Activated T-helper 1 cell treated with anti-CD3 and anti-CD28 coated beads, Interleukin-12 subunit alpha, Interleukin-12 subunit beta, Interleukin-2, Interleukin-4 antibody, amounts not matched to agents 30 ng/mL and 10 ng/mL and 1 ng/mL, durations not matched to agents 14 hours and 24 hours and 36 hours (primary cell): ENCODE measurements around the gene APBB2. TPM values are rescaled to one million over a fixed set of nuclear protein-coding genes. Genes with fewer than 3 reads are reported as not detected.

Source experiments
- DNase-seq: peaks from one replicate; pipeline ENCODE4 v3.0.0; 2021; ENCODE audit warnings: low spot score
- H3K27ac Mint-ChIP-seq: one replicate; pipeline ENCODE4 v1.8.0; 2021; ENCODE audit warnings: mild to moderate bottlenecking, mixed read lengths
- H3K27me3 Mint-ChIP-seq: one replicate; pipeline ENCODE4 v1.8.0; 2022; ENCODE audit warnings: mild to moderate bottlenecking, moderate library complexity, mixed read lengths; ENCODE audit not compliant: insufficient read depth
- H3K36me3 Mint-ChIP-seq: one replicate; pipeline ENCODE4 v1.8.0; 2021; ENCODE audit warnings: low read depth, mixed read lengths
- H3K4me1 Mint-ChIP-seq: one replicate; pipeline ENCODE4 v1.8.0; 2021; ENCODE audit warnings: low read depth, mixed read lengths
- H3K4me3 Mint-ChIP-seq: one replicate; pipeline ENCODE4 v1.8.0; 2021; ENCODE audit warnings: mild to moderate bottlenecking, moderate library complexity, mixed read lengths
- H3K9me3 Mint-ChIP-seq: one replicate; pipeline ENCODE4 v1.8.0; 2021; ENCODE audit warnings: mixed read lengths
- intact Hi-C: fragments of 100-400 bp; cut with micrococcal nuclease; formaldehyde crosslinking; loops from one replicate; pipeline ENCODE4 v1.15.1; 2024
- total RNA-seq: library from RNA; stranded (reverse); gene quantifications from 2 replicates; pipeline ENCODE4 v1.2.3, GENCODE V29; 2022

APBB2 gene
- total RNA-seq, 1 donor from 2014 or later = 11.0 TPM

DNA sequence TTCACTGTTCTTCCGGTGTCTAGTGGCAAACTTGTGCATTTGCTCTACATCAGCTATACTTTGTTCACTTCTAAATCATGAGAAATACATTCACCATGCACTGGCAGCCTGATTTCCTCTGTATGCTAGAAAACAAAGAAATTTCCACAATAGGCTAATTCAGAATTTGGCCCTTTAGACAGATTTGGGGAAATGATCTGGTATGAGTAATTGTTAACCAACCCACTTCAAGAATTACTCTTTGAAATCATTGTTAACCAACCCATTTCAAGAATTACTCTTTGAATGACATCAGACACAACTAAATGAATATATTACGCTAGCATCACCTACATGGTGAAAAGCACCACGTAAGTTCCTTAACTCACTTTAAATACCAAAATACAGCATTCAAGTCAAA is 14.6 kb downstream of the APBB2 start:
- intact Hi-C loops = no loop called here
- Mint-ChIP-seq H3K36me3 (no peaks in the 10 kb centered on the region), H3K4me1 (no peaks in the 10 kb centered on the region), H3K27me3 (peaks cover 2% of the 10 kb centered on the region), H3K9me3 (no peaks in the 10 kb centered on the region), H3K4me3 (no peak overlapping the region), H3K27ac (no peak overlapping the region)
- no peak for DNase-seq

- H3K4me3 Mint-ChIP-seq = no peak overlapping the region
- DNase-seq = no peak
- intact Hi-C loops = no loop called here
- no peaks in the 10 kb centered on the region for H3K4me1 Mint-ChIP-seq
- no peaks in the 10 kb centered on the region for H3K9me3 Mint-ChIP-seq
- no peaks in the 10 kb centered on the region for H3K36me3 Mint-ChIP-seq
- no peak overlapping the region for H3K27ac Mint-ChIP-seq
- peaks cover 2% of the 10 kb centered on the region for H3K27me3 Mint-ChIP-seq
These were observed 16.3 kb downstream of the APBB2 start for GRCh38 chr4:41197996-41198395.

GRCh38 chr4:41197495-41197894 is 16.8 kb downstream of the APBB2 start:
- no peak for DNase-seq
- Mint-ChIP-seq H3K27me3 (peaks cover 2% of the 10 kb centered on the region), H3K9me3 (no peaks in the 10 kb centered on the region), H3K4me3 (no peak overlapping the region), H3K27ac (no peak overlapping the region), H3K4me1 (no peaks in the 10 kb centered on the region), H3K36me3 (no peaks in the 10 kb centered on the region)
- intact Hi-C loops = no loop called here

- intact Hi-C loops = no loop called here
- DNase-seq = no peak
- H3K9me3 Mint-ChIP-seq = no peaks in the 10 kb centered on the region
- H3K27me3 Mint-ChIP-seq = peaks cover 2% of the 10 kb centered on the region
- H3K4me1 Mint-ChIP-seq = no peaks in the 10 kb centered on the region
- H3K4me3 Mint-ChIP-seq = no peak overlapping the region
- no peak overlapping the region for H3K27ac Mint-ChIP-seq
- no peaks in the 10 kb centered on the region for H3K36me3 Mint-ChIP-seq
These were observed 17.6 kb downstream of the APBB2 start for GRCh38 chr4:41196633-41197332.

DNA sequence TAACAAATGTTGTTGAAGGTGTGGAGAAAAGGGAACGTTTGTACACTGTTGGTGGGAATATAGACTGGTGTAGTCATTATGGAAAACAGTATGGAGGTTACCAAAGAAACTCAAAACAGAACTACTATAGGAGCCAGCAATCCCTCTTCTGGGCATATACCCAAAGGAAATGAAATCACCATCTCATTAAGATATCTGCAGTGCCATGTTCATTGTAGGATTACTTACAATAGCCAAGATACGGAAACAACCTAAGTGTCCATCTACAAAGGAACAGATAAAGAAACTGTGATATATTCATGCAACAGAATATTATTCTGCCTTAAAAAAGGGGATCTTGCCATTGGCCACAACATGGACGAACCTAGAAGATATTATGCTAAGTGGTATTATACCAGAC is 22.2 kb downstream of the APBB2 start:
- H3K9me3 Mint-ChIP-seq = no peaks in the 10 kb centered on the region
- no peaks in the 10 kb centered on the region for H3K4me1 Mint-ChIP-seq
- no peak overlapping the region for H3K4me3 Mint-ChIP-seq
- no peak overlapping the region for H3K27ac Mint-ChIP-seq
- peaks cover 2% of the 10 kb centered on the region for H3K27me3 Mint-ChIP-seq
- no peak for DNase-seq
- intact Hi-C loops = no loop called here
- H3K36me3 Mint-ChIP-seq = no peaks in the 10 kb centered on the region

DNA sequence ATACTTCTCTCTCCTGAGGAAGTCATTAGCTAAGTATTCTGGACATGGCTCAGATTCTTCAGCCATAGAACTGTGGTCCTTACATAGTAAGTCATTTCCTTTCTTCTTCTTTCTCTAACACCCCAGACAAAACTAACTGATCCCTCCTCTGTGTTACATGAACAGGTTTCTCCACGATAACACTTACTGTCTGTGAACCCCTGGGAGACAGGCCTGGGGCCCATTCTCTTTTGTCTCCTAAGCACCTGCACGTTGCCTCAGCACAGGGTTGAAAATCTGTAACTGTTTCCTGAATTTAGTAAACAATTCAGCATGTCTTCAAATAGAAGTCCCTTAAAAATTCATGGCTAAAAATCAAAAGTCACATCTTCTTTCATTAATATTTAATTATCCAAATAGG is 24.7 kb downstream of the APBB2 start:
- Mint-ChIP-seq H3K27ac (no peak overlapping the region), H3K36me3 (no peaks in the 10 kb centered on the region), H3K27me3 (no peaks in the 10 kb centered on the region), H3K4me3 (no peak overlapping the region), H3K4me1 (no peaks in the 10 kb centered on the region), H3K9me3 (no peaks in the 10 kb centered on the region)
- intact Hi-C loops = no loop called here
- DNase-seq = no peak

- no peak for DNase-seq
- H3K27me3 Mint-ChIP-seq = no peaks in the 10 kb centered on the region
- H3K27ac Mint-ChIP-seq = no peak overlapping the region
- no peaks in the 10 kb centered on the region for H3K4me1 Mint-ChIP-seq
- intact Hi-C loops = no loop called here
- no peaks in the 10 kb centered on the region for H3K9me3 Mint-ChIP-seq
- no peak overlapping the region for H3K4me3 Mint-ChIP-seq
- no peaks in the 10 kb centered on the region for H3K36me3 Mint-ChIP-seq
These were observed 25.3 kb downstream of the APBB2 start for GRCh38 chr4:41189076-41189475.

DNA sequence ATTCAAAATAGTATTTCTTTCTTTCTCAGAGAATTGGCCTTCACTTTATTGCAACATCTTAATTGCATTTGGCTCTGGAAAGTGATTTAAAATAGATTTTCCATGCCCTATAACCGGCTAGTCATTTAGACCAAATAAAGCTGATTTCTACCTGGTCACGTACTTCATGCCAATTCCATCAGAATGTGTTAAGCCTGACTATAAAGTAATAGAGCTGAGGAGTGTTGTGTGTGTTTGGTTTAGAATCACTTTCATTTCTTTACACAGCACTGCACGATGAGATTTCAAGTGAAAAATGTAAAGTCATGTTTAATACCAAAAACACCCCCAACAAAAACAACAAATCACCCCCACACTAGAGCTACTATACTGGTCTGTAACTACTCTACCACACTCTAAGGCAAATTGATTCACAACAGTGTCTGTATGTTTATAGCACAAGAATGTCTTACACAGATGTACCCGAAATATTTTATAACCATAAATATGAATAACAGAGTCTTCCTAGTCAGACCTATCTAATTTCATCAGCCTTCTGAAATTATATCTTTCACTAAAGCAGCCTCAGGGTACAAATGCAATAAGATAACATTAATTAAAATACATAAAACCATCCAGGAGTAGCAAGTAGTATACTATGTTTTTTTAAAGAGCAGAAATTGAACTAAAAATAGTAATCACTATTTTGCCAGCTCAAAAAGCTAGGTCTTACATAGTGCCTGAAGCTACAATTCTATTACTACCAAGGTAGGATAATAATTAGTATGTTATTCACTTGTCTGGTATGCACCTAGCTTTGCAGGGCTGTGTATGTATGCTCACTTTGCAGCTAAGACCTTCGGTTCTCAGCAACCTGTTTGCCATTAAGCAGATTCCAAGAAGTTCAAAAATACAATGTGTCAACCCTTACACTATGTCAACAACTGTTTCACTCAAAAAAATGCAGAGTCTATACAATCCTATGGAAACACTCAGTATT is 28.4 kb downstream of the APBB2 start:
- Mint-ChIP-seq H3K36me3 (no peaks in the 10 kb centered on the region), H3K4me3 (no peak overlapping the region), H3K9me3 (no peaks in the 10 kb centered on the region), H3K27me3 (no peaks in the 10 kb centered on the region), H3K4me1 (no peaks in the 10 kb centered on the region), H3K27ac (no peak overlapping the region)
- DNase-seq = no peak
- intact Hi-C loops = no loop called here

GRCh38 chr4:41184009-41184408 is 30.3 kb downstream of the APBB2 start:
- Mint-ChIP-seq H3K27ac (no peak overlapping the region), H3K4me1 (no peaks in the 10 kb centered on the region), H3K4me3 (no peak overlapping the region), H3K9me3 (no peaks in the 10 kb centered on the region), H3K27me3 (no peaks in the 10 kb centered on the region), H3K36me3 (no peaks in the 10 kb centered on the region)
- intact Hi-C loops = no loop called here
- no peak for DNase-seq

- no peak overlapping the region for H3K27ac Mint-ChIP-seq
- no peak overlapping the region for H3K4me3 Mint-ChIP-seq
- no peaks in the 10 kb centered on the region for H3K36me3 Mint-ChIP-seq
- H3K9me3 Mint-ChIP-seq = no peaks in the 10 kb centered on the region
- no peaks in the 10 kb centered on the region for H3K4me1 Mint-ChIP-seq
- intact Hi-C loops = no loop called here
- DNase-seq = no peak
- H3K27me3 Mint-ChIP-seq = no peaks in the 10 kb centered on the region
These were observed 31.3 kb downstream of the APBB2 start for GRCh38 chr4:41183021-41183553.

- no peaks in the 10 kb centered on the region for H3K4me1 Mint-ChIP-seq
- no peaks in the 10 kb centered on the region for H3K9me3 Mint-ChIP-seq
- no peak overlapping the region for H3K27ac Mint-ChIP-seq
- no peak for DNase-seq
- intact Hi-C loops = no loop called here
- no peaks in the 10 kb centered on the region for H3K36me3 Mint-ChIP-seq
- H3K27me3 Mint-ChIP-seq = peaks cover under 1% of the 10 kb centered on the region
- no peak overlapping the region for H3K4me3 Mint-ChIP-seq
These were observed 33.3 kb downstream of the APBB2 start for GRCh38 chr4:41181037-41181436.

DNA sequence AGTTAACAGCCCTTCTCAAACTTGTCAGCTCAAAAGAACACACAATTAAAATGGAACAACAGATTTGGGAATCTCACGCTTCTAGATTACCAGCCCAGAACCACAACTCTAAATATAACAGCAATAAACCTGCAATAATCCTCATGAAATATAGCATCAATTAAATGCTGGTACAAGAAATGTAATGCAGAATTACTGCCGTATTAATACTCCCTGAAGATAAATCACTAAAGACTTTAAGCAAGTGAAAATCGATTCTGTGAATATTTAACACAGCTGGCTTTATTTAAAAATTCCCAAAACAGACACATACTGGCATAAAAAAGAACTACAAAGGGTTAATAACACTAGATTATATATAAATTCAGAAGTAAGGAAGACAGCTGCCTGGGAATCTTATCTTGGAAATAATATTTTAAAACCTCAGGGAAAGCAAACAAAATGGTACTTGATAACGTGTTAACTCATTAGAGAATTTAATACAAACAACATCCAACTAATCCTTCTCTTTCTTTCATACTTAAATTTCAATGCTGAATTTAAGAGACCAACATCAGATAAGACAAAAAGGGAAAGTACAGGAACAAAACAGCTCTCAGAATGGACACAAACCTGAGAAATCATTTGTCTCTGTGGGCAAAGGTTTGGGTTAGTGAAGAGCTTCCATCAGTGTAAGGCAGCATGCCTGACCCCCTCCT is 34.7 kb downstream of the APBB2 start:
- Mint-ChIP-seq H3K27me3 (peaks cover 3% of the 10 kb centered on the region), H3K9me3 (no peaks in the 10 kb centered on the region), H3K4me3 (no peak overlapping the region), H3K4me1 (no peaks in the 10 kb centered on the region), H3K27ac (no peak overlapping the region), H3K36me3 (no peaks in the 10 kb centered on the region)
- intact Hi-C loops = no loop called here
- DNase-seq = no peak
